Measurements from ENCODE around the gene TOP3A. TPM values are rescaled to one million over a fixed set of nuclear protein-coding genes. Genes with fewer than 3 reads are reported as not detected.
A peak's percentile ranks its signal among the peaks of the same experiment; 100 is the strongest.
"Not testable (repeated sequence)": the region's sequence is repeated elsewhere in the genome, so short reads cannot be mapped to it uniquely, and the experiment has no call there.

The TOP3A gene
- total RNA-seq (2014; rRNA removed; shearing (Covaris generic)) = 31.8 and 32.0 TPM in 2 replicates
- polyA plus RNA-seq (2015; cell fraction: cytosol; rRNA removed) = 33.6 and 47.5 TPM in 2 replicates
- 29.8 and 40.7 TPM in 2 replicates for polyA plus RNA-seq (2015; cell fraction: nucleus; rRNA removed)

- in situ Hi-C loops (cut with HindIII; ENCODE audit: low pct_unique_long_range_greater_than_20kb, low sequenced_read_pairs) = no loop called here
- peak; percentile 97 for DNase-seq (ENCODE audit: low read depth, low spot score)
Observed at GRCh38 chr17:18314731-18315561, at the start of gene TOP3A, which contains the start of gene SMCR8. Gene TOP3A, minus strand, starts transcription at chr17:18314994. Its CDS starts 216 bp downstream, at chr17:18314778. Gene SMCR8, plus strand, starts transcription at chr17:18315293. Its CDS starts 497 bp downstream, at chr17:18315790.

GRCh38 chr17:18364166-18364565, 49.4 kb upstream of the TOP3A start:
- in situ Hi-C loops (cut with HindIII; ENCODE audit: low pct_unique_long_range_greater_than_20kb, low sequenced_read_pairs) = no loop called here
- DNase-seq (ENCODE audit: low read depth, low spot score) = no peak

GRCh38 chr17:18363101-18364049, 48.6 kb upstream of the TOP3A start, which contains the start of gene SHMT1:
Gene SHMT1, minus strand, starts transcription at chr17:18363550. Its CDS starts 7,569 bp downstream, at chr17:18355981.
- in situ Hi-C loops (cut with HindIII; ENCODE audit: low pct_unique_long_range_greater_than_20kb, low sequenced_read_pairs) = no loop called here
- peak; percentile 87 for DNase-seq (ENCODE audit: low read depth, low spot score)

GRCh38 chr17:18362698-18363100, 47.9 kb upstream of the TOP3A start:
- in situ Hi-C loops (cut with HindIII; ENCODE audit: low pct_unique_long_range_greater_than_20kb, low sequenced_read_pairs) = no loop called here
- DNase-seq (ENCODE audit: low read depth, low spot score) = peak; percentile 55

- in situ Hi-C loops (cut with HindIII; ENCODE audit: low pct_unique_long_range_greater_than_20kb, low sequenced_read_pairs) = no loop called here
- DNase-seq (ENCODE audit: low read depth, low spot score) = no peak
Observed at GRCh38 chr17:18361837-18362697, 47.3 kb upstream of the TOP3A start.

GRCh38 chr17:18360518-18360917, 45.7 kb upstream of the TOP3A start:
- DNase-seq (ENCODE audit: low read depth, low spot score) = no peak
- in situ Hi-C loops (cut with HindIII; ENCODE audit: low pct_unique_long_range_greater_than_20kb, low sequenced_read_pairs) = no loop called here

- in situ Hi-C loops (cut with HindIII; ENCODE audit: low pct_unique_long_range_greater_than_20kb, low sequenced_read_pairs) = no loop called here
- DNase-seq (ENCODE audit: low read depth, low spot score) = no peak
Observed at GRCh38 chr17:18356624-18357023, 41.8 kb upstream of the TOP3A start.

GRCh38 chr17:18353541-18353940, 38.7 kb upstream of the TOP3A start:
- no peak for DNase-seq (ENCODE audit: low read depth, low spot score)
- in situ Hi-C loops (cut with HindIII; ENCODE audit: low pct_unique_long_range_greater_than_20kb, low sequenced_read_pairs) = no loop called here

GRCh38 chr17:18344021-18344420, 29.2 kb upstream of the TOP3A start:
- no peak for DNase-seq (ENCODE audit: low read depth, low spot score)

GRCh38 chr17:18339933-18340332, 25.1 kb upstream of the TOP3A start:
- in situ Hi-C loops (cut with HindIII; ENCODE audit: low pct_unique_long_range_greater_than_20kb, low sequenced_read_pairs) = no loop called here
- no peak for DNase-seq (ENCODE audit: low read depth, low spot score)

More at GRCh38 chr17:18344021-18344420, 29.2 kb upstream of the TOP3A start:
- in situ Hi-C loops (cut with HindIII; ENCODE audit: low pct_unique_long_range_greater_than_20kb, low sequenced_read_pairs) = no loop called here

- in situ Hi-C loops (cut with HindIII; ENCODE audit: low pct_unique_long_range_greater_than_20kb, low sequenced_read_pairs); DNase-seq (ENCODE audit: low read depth, low spot score): not testable (repeated sequence)
Observed at GRCh38 chr17:18338158-18338557, 23.4 kb upstream of the TOP3A start.

- no peak for DNase-seq (ENCODE audit: low read depth, low spot score)
- in situ Hi-C loops (cut with HindIII; ENCODE audit: low pct_unique_long_range_greater_than_20kb, low sequenced_read_pairs) = no loop called here
Observed at GRCh38 chr17:18332909-18333489, 18.2 kb upstream of the TOP3A start.

GRCh38 chr17:18331879-18332278, 17.1 kb upstream of the TOP3A start:
- no peak for DNase-seq (ENCODE audit: low read depth, low spot score)
- in situ Hi-C loops (cut with HindIII; ENCODE audit: low pct_unique_long_range_greater_than_20kb, low sequenced_read_pairs) = no loop called here

GRCh38 chr17:18328643-18329204, 13.9 kb upstream of the TOP3A start:
- no peak for DNase-seq (ENCODE audit: low read depth, low spot score)
- in situ Hi-C loops (cut with HindIII; ENCODE audit: low pct_unique_long_range_greater_than_20kb, low sequenced_read_pairs) = no loop called here

- in situ Hi-C loops (cut with HindIII; ENCODE audit: low pct_unique_long_range_greater_than_20kb, low sequenced_read_pairs) = no loop called here
Observed at GRCh38 chr17:18327556-18327955, 12.8 kb upstream of the TOP3A start.

GRCh38 chr17:18327093-18327492, 12.3 kb upstream of the TOP3A start:
- in situ Hi-C loops (cut with HindIII; ENCODE audit: low pct_unique_long_range_greater_than_20kb, low sequenced_read_pairs) = no loop called here

More at GRCh38 chr17:18327556-18327955, 12.8 kb upstream of the TOP3A start:
- DNase-seq (ENCODE audit: low read depth, low spot score) = no peak

More at GRCh38 chr17:18327093-18327492, 12.3 kb upstream of the TOP3A start:
- no peak for DNase-seq (ENCODE audit: low read depth, low spot score)

All from SK-MEL-5 (cell line).